GM10847 (cell line): ENCODE data around the gene HMOX1.

Experiments
- POLR2A ChIP-seq: IDR thresholded peaks from 2 replicates; pipeline ENCODE4 v1.6.1; 2011; ENCODE audit not compliant: insufficient read length; ENCODE audit errors: extremely low read depth

HMOX1 gene

DNA sequence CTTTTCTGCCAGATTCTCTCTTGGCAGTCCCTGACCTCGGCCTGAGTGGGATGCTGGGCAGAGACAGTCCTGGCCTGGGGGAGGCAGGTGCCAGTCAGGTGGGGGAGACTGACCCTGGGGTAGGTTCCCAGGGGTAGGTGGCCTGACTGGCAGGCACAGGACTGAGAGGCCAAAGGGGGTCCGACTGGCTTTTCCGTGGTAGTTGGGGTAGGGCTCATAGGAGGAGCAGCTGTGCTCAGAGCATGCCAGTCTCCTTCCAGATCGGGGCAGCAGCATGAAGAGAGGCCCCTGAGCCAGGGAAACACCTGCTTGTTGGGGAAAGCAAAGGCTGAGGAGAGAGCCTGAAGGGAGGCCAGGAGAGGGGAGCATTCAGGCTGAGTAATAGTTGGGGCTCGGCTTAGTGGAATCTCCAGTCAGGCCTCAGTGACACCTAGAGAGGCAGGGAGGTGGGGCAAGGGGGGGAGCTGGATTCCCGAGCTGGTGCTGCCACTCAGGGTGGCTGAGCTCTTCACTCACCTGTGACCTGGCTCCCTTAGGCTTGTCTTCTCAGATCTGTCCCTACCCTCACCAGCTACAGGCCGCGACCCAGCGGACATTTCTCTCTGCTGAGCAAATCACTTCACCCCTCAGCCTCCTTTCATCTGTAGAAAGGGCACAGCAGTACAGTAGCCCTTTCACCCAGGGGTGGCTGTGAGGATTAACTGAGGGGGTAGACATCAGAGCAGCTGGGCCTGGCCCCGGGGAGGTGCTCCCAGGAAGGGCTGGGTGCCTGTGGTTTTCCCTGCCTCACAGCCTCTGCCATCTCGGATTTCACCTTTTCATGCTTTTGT lies 45.3 kb downstream of the HMOX1 start:
- TF ChIP-seq POLR2A = no peak

DNA sequence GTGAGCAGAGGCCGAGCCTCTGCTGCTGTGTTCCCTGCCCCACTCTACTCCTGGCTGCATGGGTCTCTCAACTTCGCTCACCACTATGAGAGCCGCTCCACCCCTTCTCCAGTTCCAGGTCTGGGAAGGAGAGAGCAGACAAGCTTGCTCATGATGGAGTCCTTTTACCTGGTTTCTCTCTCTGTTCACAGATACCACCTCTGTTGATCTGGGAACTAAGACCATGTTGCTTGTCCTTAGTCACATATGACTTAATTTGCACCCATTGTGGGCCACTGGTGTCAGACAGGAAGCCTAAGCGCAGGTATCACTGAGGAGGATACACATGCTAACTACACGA lies 45.9 kb downstream of the HMOX1 start:
- no peak for TF ChIP-seq POLR2A

DNA sequence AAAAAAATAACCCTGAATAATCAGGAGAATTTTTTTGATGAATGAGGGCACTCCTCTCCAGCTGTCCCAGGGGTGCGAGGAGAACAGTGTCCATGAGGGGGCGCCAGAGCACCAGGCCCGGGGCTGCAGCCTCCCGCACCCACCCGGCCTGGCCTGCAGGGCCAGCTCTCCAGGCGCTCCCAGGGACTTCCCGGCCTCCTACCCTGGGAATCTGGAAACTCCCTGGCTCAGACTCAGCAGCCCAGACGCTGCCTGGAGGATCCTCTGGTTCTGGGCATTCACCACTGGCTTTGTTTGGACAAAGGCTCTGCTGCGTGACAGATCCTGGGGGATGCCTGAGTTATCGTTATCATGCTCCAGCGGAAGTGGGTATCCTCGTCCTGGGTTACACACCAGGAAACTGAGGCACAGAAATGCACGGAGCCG lies 50.0 kb downstream of the HMOX1 start:
- TF ChIP-seq POLR2A = no peak

DNA sequence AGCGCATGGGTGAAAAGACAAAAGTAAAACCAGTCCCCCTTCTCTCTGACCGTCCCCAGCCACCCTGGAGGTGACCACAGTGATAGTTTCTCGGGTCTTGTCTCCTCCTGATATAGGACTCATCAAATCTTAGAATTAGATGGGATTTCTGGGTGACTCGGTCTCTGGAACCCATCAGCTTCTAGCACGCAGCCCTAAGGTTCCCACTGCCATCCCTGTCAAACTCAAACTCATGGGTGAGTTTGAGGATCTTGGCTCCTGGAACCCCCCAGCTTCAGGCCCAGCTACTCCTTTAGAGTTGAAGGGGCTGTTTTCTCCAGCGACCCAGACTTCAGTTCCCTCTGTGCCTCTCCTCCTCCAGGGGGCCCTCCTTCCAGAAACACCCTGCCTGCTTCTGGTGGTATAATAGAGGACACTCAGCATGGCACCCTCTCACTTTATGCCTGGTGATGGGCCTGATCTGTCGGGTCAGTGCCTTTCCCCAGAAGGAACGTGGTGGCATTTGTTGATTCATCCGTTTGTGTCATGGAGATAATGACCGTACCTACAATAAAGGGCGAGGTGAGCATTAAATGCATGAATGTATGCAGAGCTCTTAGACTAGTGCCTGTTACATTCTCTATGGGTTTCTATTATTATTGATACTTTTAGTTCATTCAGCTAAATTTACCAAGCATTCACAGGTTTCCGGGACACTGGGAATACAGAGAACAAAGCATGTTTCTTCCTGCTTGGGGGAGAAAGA lies 50.8 kb downstream of the HMOX1 start:
- no peak for TF ChIP-seq POLR2A

DNA sequence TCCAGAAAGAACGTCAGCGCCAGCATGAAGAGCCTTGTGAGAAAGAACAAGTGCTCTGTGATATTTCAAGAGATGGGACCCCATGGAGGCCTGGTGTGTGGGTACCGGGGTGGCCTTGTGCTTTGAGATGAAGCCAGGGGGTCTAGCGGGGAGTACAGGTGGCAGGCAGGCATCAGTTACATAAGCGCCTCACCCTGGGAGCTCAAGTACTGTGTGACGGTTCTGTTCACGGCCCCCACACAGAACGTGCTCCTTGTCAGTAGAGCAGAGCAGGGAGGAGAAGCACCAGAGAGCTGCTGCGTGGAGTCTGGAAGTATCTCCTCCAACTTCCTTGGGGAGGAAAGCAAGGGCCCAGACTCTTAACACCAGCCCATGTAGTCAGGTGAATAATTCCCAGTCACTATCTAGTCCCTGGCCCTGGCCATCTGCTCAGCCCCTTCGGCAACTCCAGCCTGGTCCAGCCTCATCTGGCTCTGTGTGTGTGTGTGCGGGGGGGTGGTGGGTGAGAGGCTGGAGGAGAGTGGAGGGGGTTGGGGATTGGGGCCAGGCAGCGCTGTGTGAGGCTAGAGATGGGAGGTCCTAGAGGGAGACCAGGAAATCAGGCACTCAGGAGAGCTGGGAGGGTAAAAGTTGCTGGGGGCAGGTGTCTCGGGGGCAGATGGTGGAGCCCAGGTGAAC lies 51.5 kb downstream of the HMOX1 start:
- TF ChIP-seq POLR2A = no peak

DNA sequence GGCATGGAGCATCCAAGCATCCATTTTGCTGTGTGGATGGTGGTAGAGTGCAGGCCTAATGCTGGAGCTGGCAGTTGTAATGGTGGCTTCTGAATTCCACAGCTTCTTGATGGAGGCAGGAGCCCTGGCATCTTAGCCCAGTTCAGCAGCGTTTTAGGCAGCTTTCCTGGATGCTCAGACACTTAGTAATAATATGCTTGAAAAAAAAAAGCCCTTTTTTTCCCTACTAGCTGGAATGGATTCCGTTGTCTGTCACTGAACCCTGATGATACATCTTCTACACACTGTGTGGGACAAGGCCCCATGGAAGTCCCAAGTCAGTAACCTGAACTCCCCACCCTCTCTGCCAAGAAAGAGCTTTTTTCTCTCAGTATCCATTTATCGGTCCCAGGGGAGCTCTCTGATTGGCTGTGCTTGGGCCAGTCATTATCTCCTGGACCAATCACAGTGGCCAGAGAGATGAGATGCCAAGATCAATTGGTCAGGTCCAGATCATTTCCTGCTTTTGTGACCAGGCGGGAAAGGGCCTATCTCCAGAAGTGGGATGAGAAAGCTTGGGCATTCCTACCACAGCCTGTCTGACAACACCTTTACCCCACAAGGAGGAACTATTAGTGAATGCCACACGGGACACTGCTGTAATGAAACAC lies 53.3 kb downstream of the HMOX1 start:
- no peak for TF ChIP-seq POLR2A

DNA sequence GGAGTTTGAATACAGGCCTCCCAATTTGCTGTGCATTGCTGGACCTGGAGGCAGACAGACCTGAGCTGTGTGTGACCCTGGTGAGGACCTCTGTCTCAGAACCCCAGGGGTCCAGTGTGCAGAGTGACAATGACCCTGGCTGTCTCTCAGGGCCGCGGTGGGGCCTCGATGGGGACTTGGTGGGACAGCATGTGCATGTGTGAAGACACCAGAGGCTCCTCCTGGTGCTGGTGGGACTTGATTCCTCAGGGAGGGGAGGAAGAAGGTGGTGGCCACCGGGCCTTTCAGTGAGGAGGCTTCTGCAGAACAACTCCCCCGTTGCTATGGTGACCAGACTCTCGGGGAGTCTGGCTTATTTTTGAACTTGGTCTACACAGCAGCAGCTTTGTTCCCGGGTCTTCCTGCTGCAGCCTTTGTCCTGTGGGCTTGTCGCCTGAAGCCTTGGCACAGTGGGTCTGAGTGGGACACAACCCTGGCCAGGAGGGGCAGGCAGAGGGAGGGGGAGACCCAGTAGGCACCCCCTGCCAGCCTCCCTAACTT lies 54.4 kb downstream of the HMOX1 start:
- no peak for TF ChIP-seq POLR2A

DNA sequence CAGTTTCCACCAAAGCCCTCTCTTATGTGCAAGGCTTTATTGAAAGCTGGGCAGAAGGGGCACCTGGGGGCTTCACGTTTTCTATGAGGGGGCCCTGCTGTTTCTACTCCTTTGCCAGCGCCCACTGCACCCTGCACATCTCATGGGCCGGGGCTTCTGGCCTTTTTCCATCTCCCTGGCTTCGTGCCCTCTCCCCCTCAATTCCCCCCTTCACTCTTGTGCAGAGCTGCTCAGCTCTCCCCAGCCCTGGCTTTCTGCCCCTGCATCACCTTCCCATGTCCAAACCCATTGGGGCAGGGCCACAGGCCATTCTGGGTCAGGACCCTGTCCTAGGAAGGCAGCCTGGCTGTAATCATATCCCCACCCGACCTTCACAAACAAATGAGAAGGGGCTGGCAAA lies 55.5 kb downstream of the HMOX1 start:
- no peak for TF ChIP-seq POLR2A

DNA sequence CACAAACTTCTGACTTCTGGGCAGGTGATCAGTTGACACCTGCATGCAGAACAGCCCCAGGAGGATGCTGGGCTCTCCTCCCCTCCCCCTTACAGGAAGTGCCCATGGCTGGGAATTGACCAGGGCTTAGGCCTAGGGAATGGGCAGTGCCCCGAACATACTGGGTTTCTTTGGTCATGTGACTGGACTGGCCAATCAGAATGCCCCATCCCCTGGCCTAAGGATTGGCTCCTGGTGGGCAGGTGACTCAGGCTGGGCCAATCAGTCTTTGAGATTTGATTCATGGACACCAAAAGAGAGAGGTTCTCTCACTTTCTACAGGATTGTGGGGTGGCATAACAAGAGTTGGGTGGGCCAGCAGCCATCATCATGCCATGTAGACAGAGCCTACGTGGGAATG lies 56.2 kb downstream of the HMOX1 start:
- no peak for TF ChIP-seq POLR2A

DNA sequence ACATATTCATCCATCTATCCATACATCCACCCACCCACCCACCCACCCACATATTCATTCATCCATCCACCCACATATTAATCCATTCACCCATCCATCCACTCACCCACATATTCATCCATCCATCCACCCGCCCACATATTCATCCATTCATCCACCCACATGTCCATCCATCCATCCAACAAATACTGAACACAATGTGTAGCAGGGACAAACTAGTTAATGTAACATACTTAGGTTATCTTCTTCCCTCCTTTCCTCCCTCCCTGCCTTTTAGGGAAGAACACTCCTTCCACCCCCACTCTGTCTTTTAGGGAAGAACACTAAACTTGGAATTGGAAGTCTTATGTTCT lies 58.4 kb downstream of the HMOX1 start:
- no peak for TF ChIP-seq POLR2A

DNA sequence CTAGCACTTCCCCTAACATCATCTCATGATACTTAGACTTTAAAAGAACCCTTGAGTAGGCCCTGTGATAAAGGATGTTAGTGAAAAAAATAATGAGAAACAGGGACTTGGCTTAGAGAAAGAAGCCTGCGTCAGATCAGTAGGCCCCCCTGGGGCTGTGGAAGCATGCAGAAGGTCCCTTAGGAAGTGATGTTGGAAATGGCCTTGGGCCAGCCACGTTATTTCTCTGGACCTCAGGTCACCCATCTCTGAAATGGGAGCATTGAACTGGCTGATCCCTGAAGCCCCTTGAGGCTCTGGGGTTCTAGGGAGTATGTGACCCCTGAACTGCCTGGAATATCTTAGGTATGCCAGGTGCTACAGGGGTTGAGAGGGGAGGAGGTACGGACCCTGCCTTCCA lies 59.2 kb downstream of the HMOX1 start:
- TF ChIP-seq POLR2A = no peak

DNA sequence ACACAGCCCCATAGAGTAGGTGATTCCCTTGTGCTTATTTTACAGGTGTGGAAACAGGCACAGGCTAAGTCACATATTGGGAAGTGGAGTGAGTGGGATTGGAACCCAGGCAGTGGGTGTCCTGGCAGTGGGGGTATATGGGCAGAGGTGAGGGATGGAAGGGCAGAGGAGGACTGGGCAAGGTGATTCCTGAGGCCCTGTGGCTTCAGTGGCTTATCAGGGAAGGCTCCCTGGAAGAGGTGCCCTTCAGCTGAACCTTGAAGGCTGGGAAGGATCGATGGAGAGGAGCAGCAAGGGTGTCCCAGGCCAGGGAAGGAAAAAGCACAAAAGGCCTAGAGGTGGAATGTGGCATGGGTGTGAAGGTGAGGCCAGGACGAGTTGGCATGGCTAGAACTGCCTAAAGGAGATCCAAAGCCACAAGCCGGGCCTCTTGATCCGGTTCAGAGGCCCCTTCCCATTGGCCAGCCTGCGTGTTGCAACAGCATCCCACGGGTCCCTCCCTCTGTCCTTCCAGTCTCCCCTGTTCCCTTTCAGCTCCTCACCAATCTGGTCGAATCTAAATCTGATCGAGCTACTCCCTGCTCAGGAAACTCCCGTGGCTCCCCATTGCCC lies 60.7 kb downstream of the HMOX1 start:
- TF ChIP-seq POLR2A = no peak

DNA sequence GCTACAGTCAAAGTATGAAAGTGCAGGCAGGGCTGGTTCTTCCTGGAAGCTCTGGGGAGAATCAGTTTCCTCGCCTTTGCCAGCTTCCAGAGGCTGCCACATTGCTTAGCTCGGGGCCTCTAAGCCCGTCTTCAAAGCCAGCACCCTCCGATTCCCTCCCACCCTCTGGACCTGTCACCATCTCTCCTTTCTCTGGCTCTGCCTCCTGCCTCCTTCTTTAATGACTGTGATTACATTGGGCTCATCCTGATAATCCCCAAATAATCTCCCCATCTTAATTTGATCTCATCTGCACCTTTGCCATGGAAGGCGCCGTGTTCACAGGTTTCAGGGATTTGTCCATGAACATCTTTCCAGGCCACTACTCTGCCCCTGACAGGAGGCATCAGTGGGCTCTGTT lies 61.6 kb downstream of the HMOX1 start:
- TF ChIP-seq POLR2A = no peak

DNA sequence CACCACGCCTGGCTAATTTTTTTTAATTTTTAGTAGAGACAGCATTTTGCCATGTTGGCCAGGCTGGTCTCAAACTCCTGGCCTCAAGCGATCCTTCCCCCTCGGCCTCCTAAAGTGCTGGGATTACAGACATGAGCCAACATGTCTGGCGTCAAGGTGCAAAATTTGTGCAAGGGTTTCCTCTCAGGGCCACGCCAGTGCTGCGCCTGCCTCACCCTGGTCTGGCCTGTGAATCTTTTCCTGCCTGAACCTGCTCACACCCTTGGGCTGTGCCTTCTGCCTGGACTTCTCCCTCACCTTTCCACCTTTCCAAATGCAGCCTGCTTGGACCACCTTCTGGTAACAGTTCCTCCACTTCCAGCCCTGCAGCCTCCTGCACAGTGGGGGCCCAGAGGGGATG lies 62.4 kb downstream of the HMOX1 start:
- TF ChIP-seq POLR2A = no peak
